ENCODE measurements around the gene UPP1. TPM values are rescaled to one million over a fixed set of nuclear protein-coding genes. Genes with fewer than 3 reads are reported as not detected.
A peak's percentile ranks its signal among the peaks of the same experiment; 100 is the strongest.

The UPP1 gene
- total and polyA plus RNA-seq, 9 donors: 5.4 to 13.5 (median 7.1) TPM

DNA sequence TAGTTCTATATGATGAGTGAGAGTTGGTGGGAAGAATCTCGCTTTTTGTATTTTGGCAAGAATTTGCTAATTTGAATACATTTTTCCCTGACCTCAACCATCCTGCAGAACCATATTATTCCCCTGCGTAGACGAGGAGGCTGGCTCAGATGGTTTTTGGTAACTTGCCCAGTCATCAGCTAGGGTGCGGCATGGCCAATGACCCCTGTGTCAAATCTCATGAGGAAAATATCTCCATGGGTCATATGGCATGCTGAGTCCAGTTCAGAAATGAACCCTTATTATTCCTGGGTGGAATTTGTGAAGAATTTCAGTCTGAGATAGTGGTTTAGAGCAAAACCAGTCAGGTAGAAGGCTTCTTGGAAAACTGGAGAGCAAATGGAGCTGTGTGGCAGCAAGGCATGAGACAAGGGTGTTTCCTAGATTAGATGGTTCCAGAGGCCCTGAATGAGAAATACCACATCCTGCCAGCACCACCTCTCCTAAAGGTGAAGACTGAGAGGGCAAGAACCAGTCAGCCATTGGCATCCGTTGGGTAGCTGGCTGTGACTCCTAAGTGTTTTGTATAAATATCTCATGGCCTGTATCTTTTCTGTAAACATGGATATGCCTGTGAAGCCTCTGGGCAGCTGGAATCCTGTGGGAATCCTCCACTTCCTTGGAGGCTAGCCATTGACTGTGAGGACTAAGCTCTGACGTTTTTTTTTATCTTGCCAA is 5.8 kb upstream of the UPP1 start:
- WGBS, 3 donors: 19 to 36% (median 19%) methylated on average over 6 of the region's 6 CpGs
- peak overlapping the region in 1 of 2 donors; percentile 13 for H3K27ac ChIP-seq
- no peak for DNase-seq
- intact Hi-C loops (cut with DNase I): no loop called here
- H3K27me3 ChIP-seq: no peaks in the 10 kb centered on the region
- H3K4me3 ChIP-seq: no peak overlapping the region
- H3K4me1 ChIP-seq (ENCODE audit: insufficient read depth): peaks cover 11% of the 10 kb centered on the region
- no peak for TF ChIP-seq POLR2A (IDR thresholded peaks at IDR 0.05)
- TF ChIP-seq EP300 (IDR thresholded peaks at IDR 0.05): no peak
- no peak for TF ChIP-seq CTCF (IDR thresholded peaks at IDR 0.05)
- H3K9me3 ChIP-seq: no peaks in the 10 kb centered on the region
- no peaks in the 10 kb centered on the region for H3K36me3 ChIP-seq

DNA sequence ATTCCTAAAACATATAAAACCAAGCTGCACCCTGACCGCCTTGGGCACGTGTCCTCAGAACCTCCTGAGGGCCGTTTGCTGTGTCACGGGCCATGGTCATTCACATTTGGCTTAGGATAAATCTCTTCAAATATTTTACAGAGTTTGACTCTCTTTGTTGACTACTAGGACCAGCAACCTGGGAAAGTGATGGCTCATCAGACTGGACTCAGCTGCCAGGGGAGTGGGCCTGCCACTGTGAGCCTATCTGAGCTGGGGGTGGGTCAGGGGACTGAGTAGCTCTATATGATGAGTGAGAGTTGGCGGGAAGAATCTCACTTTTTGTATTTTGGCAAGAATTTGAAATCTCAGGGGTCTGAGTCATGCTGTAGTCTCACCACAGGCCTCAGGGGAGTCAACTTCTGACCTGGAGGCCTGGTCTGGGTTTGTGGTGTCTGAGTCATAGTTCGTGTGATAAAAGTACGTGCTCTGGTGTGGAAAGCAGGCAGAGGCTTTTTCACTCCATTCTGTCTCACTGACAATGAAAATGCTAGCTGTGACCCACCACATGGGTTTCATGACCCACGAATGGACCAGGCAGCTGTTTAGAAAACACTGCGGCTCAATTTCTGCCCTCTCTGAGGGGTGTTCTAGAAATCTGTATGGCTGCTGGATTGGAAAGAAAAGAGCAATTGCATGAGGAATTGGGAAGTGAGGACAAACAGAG is 4.2 kb upstream of the UPP1 start:
- Histone ChIP-seq H3K36me3 (no peaks in the 10 kb centered on the region), H3K27me3 (no peaks in the 10 kb centered on the region), H3K4me1 (ENCODE audit: insufficient read depth) (peaks cover 13% of the 10 kb centered on the region), H3K4me3 (no peak overlapping the region), H3K27ac (peak overlapping the region in 1 of 2 donors; percentile 59), H3K9me3 (no peaks in the 10 kb centered on the region)
- peak; percentile 68 to 82 (median 78) for DNase-seq
- intact Hi-C loops (cut with DNase I): no loop called here
- no peak for TF ChIP-seq POLR2A (IDR thresholded peaks at IDR 0.05)
- no peak for TF ChIP-seq CTCF (IDR thresholded peaks at IDR 0.05)
- no peak for TF ChIP-seq EP300 (IDR thresholded peaks at IDR 0.05)
- 37 to 39% (median 37%) methylated on average over 9 of the region's 9 CpGs for WGBS, 3 donors

GRCh38 chr7:48085433-48085791 is 3.7 kb upstream of the UPP1 start:
- intact Hi-C loops (cut with DNase I): no loop called here
- Histone ChIP-seq H3K36me3 (no peaks in the 10 kb centered on the region), H3K27ac (peak overlapping the region in 1 of 2 donors; percentile 59), H3K4me1 (ENCODE audit: insufficient read depth) (peaks cover 13% of the 10 kb centered on the region), H3K27me3 (no peaks in the 10 kb centered on the region), H3K4me3 (no peak overlapping the region), H3K9me3 (no peaks in the 10 kb centered on the region)
- TF ChIP-seq CTCF (IDR thresholded peaks at IDR 0.05) (no peak), EP300 (IDR thresholded peaks at IDR 0.05) (no peak), POLR2A (IDR thresholded peaks at IDR 0.05) (no peak)
- WGBS, 3 donors: 94 to 100% (median 97%) methylated on average over 1 of the region's 1 CpG
- DNase-seq: no peak

DNA sequence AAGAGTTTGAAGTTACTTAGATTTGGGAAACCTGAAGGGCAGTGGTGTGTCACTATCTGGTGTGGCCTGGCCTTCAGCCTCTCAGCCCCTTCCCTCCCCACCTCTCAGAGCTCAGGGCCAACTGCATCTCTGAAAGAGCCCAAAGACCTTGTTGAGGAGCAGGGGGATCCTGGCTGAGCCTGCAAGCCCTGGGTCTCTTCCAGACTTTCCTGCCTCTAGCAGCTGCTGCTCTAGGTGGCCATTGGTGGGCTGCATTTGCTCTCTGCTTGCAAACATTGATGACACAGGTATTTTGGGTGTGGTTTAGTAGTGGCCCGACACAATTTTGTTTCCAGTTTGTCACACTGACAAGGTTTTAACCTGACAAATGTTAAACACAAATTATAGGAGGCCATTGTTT is 3.1 kb upstream of the UPP1 start:
- Histone ChIP-seq H3K27me3 (no peaks in the 10 kb centered on the region), H3K4me1 (ENCODE audit: insufficient read depth) (peaks cover 13% of the 10 kb centered on the region), H3K36me3 (no peaks in the 10 kb centered on the region), H3K4me3 (no peak overlapping the region), H3K9me3 (no peaks in the 10 kb centered on the region), H3K27ac (peak overlapping the region in 1 of 2 donors; percentile 59)
- TF ChIP-seq CTCF (IDR thresholded peaks at IDR 0.05) (no peak), POLR2A (IDR thresholded peaks at IDR 0.05) (no peak), EP300 (IDR thresholded peaks at IDR 0.05) (no peak)
- WGBS, 3 donors: 72 to 85% (median 76%) methylated on average over 1 of the region's 1 CpG
- intact Hi-C loops (cut with DNase I): no loop called here
- DNase-seq: no peak

Data from ovary (tissue), 9 donors.